Loucy (cell line): Measurements from ENCODE around the gene RBM44.
"Not testable (repeated sequence)": the region's sequence is repeated elsewhere in the genome, so short reads cannot be mapped to it uniquely, and the experiment has no call there.

Source experiments
- H2AFZ ChIP-seq: fragments of 200-600 bp; sonication (generic); 2 replicates; pipeline ENCODE4 v1.6.0; 2016; ENCODE audit warnings: antibody characterized with exemption, mild to moderate bottlenecking, low read length, moderate library complexity
- H3F3A ChIP-seq: fragments of 200-600 bp; 2 replicates; pipeline ENCODE4 v1.6.0; 2016; ENCODE audit warnings: antibody characterized with exemption, low read depth, mild to moderate bottlenecking
- H3K27me3 ChIP-seq: fragments of 200-600 bp; sonication (generic); 2 replicates; pipeline ENCODE4 v1.6.1; 2014; ENCODE audit warnings: low read length, mild to moderate bottlenecking; ENCODE audit not compliant: insufficient read depth, poor library complexity, severe bottlenecking
- H3K36me3 ChIP-seq: fragments of 200-600 bp; sonication (generic); 2 replicates; pipeline ENCODE4 v1.6.1; 2016; ENCODE audit warnings: low read length; ENCODE audit not compliant: insufficient read depth
- H3K4me1 ChIP-seq: fragments of 200-600 bp; sonication (generic); 2 replicates; pipeline ENCODE4 v1.5.1; 2014; ENCODE audit warnings: low read length, mild to moderate bottlenecking; ENCODE audit not compliant: insufficient read depth, poor library complexity, severe bottlenecking
- H3K4me2 ChIP-seq: fragments of 200-600 bp; sonication (generic); 2 replicates; pipeline ENCODE4 v1.6.0; 2014; ENCODE audit warnings: antibody characterized with exemption, low read length, low read depth, mild to moderate bottlenecking; ENCODE audit not compliant: poor library complexity, severe bottlenecking
- H3K4me3 ChIP-seq: fragments of 200-600 bp; sonication (generic); 2 replicates; pipeline ENCODE4 v1.5.1; 2014; ENCODE audit warnings: low read length, mild to moderate bottlenecking, mixed read lengths; ENCODE audit not compliant: poor library complexity, severe bottlenecking
- H3K79me2 ChIP-seq: fragments of 200-600 bp; sonication (generic); 2 replicates; pipeline ENCODE4 v1.6.1; 2014; ENCODE audit warnings: low read length; ENCODE audit not compliant: insufficient read depth
- H3K9ac ChIP-seq: fragments of 200-600 bp; sonication (generic); 2 replicates; pipeline ENCODE4 v1.6.0; 2014; ENCODE audit warnings: mild to moderate bottlenecking, low read depth, low read length, moderate library complexity; ENCODE audit not compliant: poor library complexity, severe bottlenecking
- H3K9me2 ChIP-seq: fragments of 200-600 bp; sonication (generic); replicated peaks from 2 replicates; pipeline ENCODE4 v1.6.1; 2016; ENCODE audit warnings: low read depth, low read length, mixed read lengths
- H3K9me3 ChIP-seq: fragments of 200-600 bp; sonication (generic); 2 replicates; pipeline ENCODE4 v1.6.1; 2014; ENCODE audit warnings: mild to moderate bottlenecking, antibody characterized with exemption, low read length, low read depth; ENCODE audit not compliant: insufficient read depth
- H4K20me1 ChIP-seq: fragments of 200-600 bp; sonication (generic); 2 replicates; pipeline ENCODE4 v1.6.0; 2014; ENCODE audit warnings: antibody characterized with exemption, low read length, mild to moderate bottlenecking; ENCODE audit not compliant: insufficient read depth, poor library complexity, severe bottlenecking
- EZH2phosphoT487 ChIP-seq: fragments of 200-600 bp; IDR thresholded peaks from 2 replicates; pipeline ENCODE4 v1.6.1; 2018; ENCODE audit warnings: antibody characterized with exemption, mild to moderate bottlenecking, moderate library complexity, borderline replicate concordance
- TF ChIP-seq, protein P1 (sequence below): fragments of 200-600 bp; sonication (generic); conservative IDR thresholded peaks from 2 replicates; pipeline ENCODE4 v1.5.1; 2014; ENCODE audit warnings: mild to moderate bottlenecking, antibody characterized with exemption, low read length

RBM44 gene, protein sequence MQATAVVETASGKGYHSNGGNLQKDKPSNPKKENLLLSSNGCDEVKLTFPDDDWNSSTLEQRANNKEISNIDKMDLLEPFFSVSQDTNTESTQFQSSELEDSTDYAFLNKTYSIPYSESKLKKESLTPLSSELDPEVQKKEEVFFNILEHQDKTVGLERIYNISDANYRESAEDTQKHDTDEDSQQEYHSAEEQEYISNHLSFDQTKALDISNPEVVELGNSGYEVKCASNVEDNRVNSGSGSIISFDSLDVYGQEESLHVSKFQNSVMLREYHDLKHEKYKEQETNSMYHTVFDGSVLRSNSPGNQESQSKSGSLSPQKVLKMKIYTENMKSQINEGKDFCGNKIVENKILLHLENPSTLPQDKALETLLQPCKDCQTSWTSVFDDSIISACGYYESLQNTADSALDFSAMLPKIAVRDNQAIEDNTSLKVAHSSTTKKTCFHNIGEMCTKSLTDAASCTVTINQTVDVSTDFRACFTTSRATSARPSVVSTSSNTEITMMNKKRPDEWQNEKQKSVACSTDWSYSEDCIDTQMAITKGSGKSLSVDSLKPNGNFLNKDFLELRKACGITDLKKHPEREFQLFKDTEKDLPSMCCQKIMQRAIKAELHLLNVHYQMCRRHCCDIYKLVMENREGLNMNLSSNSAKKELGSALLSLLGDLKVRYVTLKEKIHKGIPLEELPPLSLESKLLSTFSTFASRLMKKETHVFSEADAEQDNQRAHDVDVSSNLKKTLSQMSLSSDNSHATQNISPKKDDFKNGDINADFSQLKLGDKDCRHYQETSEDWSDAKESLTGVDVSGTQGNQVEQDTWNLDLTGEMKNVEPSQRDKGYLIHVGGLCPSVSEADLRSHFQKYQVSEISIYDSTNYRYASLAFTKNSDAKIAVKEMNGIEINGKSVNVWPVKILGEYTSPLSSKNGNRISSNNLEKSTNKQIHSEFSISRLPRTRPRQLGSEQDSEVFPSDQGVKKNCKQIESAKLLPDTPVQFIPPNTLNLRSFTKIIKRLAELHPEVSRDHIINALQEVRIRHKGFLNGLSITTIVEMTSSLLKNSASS

DNA sequence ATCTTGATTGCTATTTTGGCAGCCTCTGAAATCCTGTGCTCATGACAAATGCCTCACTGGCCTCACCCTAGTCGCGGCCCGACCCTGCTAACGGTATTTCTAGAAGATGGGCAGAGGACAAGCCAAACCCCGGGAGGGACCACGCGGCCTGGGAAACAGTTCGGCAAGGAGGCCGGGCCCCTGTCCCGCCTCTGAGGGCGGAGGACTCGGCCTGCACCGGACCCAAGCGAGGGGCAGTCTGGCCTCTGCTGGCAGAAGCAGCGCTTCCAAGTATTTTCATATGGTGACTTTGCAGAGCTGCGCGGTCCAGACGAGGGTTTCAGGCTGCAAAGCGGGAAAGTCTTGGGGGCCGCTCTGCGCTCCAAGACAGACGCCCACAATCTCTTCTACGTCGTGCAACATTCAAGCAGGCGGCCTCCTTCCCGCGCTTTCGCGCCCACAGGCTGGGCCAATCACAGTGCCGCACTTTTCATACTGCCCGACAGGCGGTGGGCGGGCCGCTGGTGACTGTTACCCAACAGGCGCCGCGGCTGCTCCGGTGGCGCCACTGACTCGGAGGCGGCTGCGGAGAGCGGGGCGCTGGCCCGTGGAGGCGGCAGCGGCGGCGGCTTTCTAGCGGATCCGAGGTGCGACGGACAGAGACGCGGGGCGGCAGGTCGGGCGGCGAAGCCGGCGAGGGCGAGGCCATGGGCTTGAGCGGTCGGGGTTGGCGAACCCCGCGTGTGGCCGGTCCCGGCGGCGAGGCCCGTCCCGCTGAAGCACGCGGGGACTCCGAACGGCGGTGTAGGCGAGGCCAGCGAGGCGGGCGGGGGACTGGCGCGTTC, at the start of gene RBM44:
TSS of gene RBM44 (plus strand) at position 544 of the 824 bp plus-strand sequence. CDS start 14,831 bp downstream, outside the sequence.
- Histone ChIP-seq H4K20me1 (no peaks in the 10 kb centered on the region), H3K9ac (no peak within 1 kb of the TSS), H3K79me2 (no peaks in the 10 kb centered on the region), H3K36me3 (no peaks in the 10 kb centered on the region), H3K9me2 (no peaks in the 10 kb centered on the region), H3K9me3 (no peaks in the 10 kb centered on the region), H3K4me1 (no peaks in the 10 kb centered on the region), H3K4me3 (no peak within 1 kb of the TSS), H3F3A (no peaks in the 10 kb centered on the region), H2AFZ (no peak within 1 kb of the TSS), H3K4me2 (no peak within 1 kb of the TSS), H3K27me3 (no peaks in the 10 kb centered on the region)
- TF ChIP-seq EZH2phosphoT487 = no peak
- TF ChIP-seq, protein P1, sequence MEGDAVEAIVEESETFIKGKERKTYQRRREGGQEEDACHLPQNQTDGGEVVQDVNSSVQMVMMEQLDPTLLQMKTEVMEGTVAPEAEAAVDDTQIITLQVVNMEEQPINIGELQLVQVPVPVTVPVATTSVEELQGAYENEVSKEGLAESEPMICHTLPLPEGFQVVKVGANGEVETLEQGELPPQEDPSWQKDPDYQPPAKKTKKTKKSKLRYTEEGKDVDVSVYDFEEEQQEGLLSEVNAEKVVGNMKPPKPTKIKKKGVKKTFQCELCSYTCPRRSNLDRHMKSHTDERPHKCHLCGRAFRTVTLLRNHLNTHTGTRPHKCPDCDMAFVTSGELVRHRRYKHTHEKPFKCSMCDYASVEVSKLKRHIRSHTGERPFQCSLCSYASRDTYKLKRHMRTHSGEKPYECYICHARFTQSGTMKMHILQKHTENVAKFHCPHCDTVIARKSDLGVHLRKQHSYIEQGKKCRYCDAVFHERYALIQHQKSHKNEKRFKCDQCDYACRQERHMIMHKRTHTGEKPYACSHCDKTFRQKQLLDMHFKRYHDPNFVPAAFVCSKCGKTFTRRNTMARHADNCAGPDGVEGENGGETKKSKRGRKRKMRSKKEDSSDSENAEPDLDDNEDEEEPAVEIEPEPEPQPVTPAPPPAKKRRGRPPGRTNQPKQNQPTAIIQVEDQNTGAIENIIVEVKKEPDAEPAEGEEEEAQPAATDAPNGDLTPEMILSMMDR = no peak

- H3K4me3 ChIP-seq = no peak overlapping the region
- no peaks in the 10 kb centered on the region for H3F3A ChIP-seq
- peaks cover 36% of the 10 kb centered on the region for H3K79me2 ChIP-seq
- H3K9ac ChIP-seq = no peak overlapping the region
- no peaks in the 10 kb centered on the region for H3K27me3 ChIP-seq
- H3K9me2 ChIP-seq = no peaks in the 10 kb centered on the region
- H3K4me1 ChIP-seq = no peaks in the 10 kb centered on the region
- H2AFZ ChIP-seq = no peak overlapping the region
- peaks cover 19% of the 10 kb centered on the region for H4K20me1 ChIP-seq
- no peak for TF ChIP-seq EZH2phosphoT487
- TF ChIP-seq, protein P1 = no peak
- H3K4me2 ChIP-seq = no peak overlapping the region
- H3K36me3 ChIP-seq = peaks cover 75% of the 10 kb centered on the region
- H3K9me3 ChIP-seq = no peaks in the 10 kb centered on the region
Observed at GRCh38 chr2:237749002-237749401, 49.6 kb upstream of the RBM44 start.

- H3K36me3 ChIP-seq = peaks cover 81% of the 10 kb centered on the region
Observed at GRCh38 chr2:237749961-237750360, 48.6 kb upstream of the RBM44 start.

GRCh38 chr2:237750441-237750840, 48.1 kb upstream of the RBM44 start:
- H3K79me2 ChIP-seq = peaks cover 24% of the 10 kb centered on the region
- H3K27me3 ChIP-seq, H2AFZ ChIP-seq, H3K4me2 ChIP-seq, H4K20me1 ChIP-seq, H3K4me1 ChIP-seq, H3F3A ChIP-seq, H3K9me2 ChIP-seq, H3K9me3 ChIP-seq, H3K9ac ChIP-seq, H3K4me3 ChIP-seq: not testable (repeated sequence)
- H3K36me3 ChIP-seq = peaks cover 85% of the 10 kb centered on the region

More at GRCh38 chr2:237749961-237750360, 48.6 kb upstream of the RBM44 start:
- H3K9me3 ChIP-seq = no peaks in the 10 kb centered on the region
- no peaks in the 10 kb centered on the region for H3K27me3 ChIP-seq
- H3K4me3 ChIP-seq = no peak overlapping the region
- H3K4me2 ChIP-seq = no peak overlapping the region
- H3K9me2 ChIP-seq = no peaks in the 10 kb centered on the region
- H3K9ac ChIP-seq = no peak overlapping the region
- H3K4me1 ChIP-seq = no peaks in the 10 kb centered on the region
- no peaks in the 10 kb centered on the region for H3F3A ChIP-seq
- H2AFZ ChIP-seq = no peak overlapping the region
- peaks cover 13% of the 10 kb centered on the region for H4K20me1 ChIP-seq
- H3K79me2 ChIP-seq = peaks cover 29% of the 10 kb centered on the region
- TF ChIP-seq EZH2phosphoT487 = no peak
- TF ChIP-seq, protein P1 = no peak
